Esophagus muscularis mucosa (tissue), 4 donors: Measurements from ENCODE around the gene DOLK. TPM values are rescaled to one million over a fixed set of nuclear protein-coding genes. Genes with fewer than 3 reads are reported as not detected.

Experiments used
- DNase-seq: peaks from one replicate; pipeline ENCODE4 v3.0.0-alpha.2; 2017; ENCODE audit errors: extremely low spot score
- H3K27ac ChIP-seq, 4 donors: fragments of 200-600 bp; sonication (generic); replicated peaks in 1 of 4; 1 replicate in 3 of 4; 2 replicates in 1 of 4; pipeline ENCODE4 v1.5.1; 2016 to 2019; ENCODE audit warnings: mild to moderate bottlenecking in 1 of 4
- H3K27me3 ChIP-seq, 4 donors: fragments of 200-600 bp; sonication (generic); one replicate each; pipeline versions ENCODE4 v1.5.1 to v1.6.0; 2016 to 2019
- H3K36me3 ChIP-seq, 4 donors: fragments of 200-600 bp; sonication (generic); one replicate each; pipeline ENCODE4 v1.5.1; 2016 to 2019
- H3K4me1 ChIP-seq, 4 donors: fragments of 200-600 bp; sonication (generic); one replicate each; pipeline ENCODE4 v1.5.1; 2016 to 2019
- H3K4me3 ChIP-seq, 4 donors: fragments of 200-600 bp; sonication (generic); 1 replicate in 2 of 4; 2 replicates in 2 of 4; pipeline ENCODE4 v1.5.1; 2016 to 2019; ENCODE audit warnings: mild to moderate bottlenecking in 4 of 4, moderate library complexity in 1 of 4
- H3K9me3 ChIP-seq, 4 donors: fragments of 200-600 bp; sonication (generic); 1 replicate in 3 of 4; 2 replicates in 1 of 4; pipeline ENCODE4 v1.5.1; 2016 to 2019
- CTCF ChIP-seq, 3 experiments: fragments of 200-600 bp in 2 of 3; fragments of 450-650 bp in 1 of 3; sonication (generic) in 2 of 3; IDR thresholded peaks; one replicate each; pipeline ENCODE4 v1.5.1; 2017 to 2019; ENCODE audit warnings: antibody characterized with exemption in 3 of 3, mild to moderate bottlenecking in 2 of 3, moderate library complexity in 1 of 3
- EP300 ChIP-seq: sonication (generic); formaldehyde crosslinking; IDR thresholded peaks from one replicate; pipeline ENCODE4 v1.6.1; 2017; ENCODE audit warnings: antibody characterized with exemption
- POLR2A ChIP-seq: fragments of 450-650 bp; IDR thresholded peaks from one replicate; pipeline ENCODE4 v1.6.1; 2017; ENCODE audit warnings: antibody characterized with exemption, moderate library complexity, mild to moderate bottlenecking, low read depth
- POLR2AphosphoS5 ChIP-seq, 2 donors: sonication (generic); formaldehyde crosslinking; IDR thresholded peaks; one replicate each; pipeline ENCODE4 v1.6.1; 2017; ENCODE audit warnings: antibody characterized with exemption in 2 of 2
- WGBS: methylation state at CpG from one replicate; pipeline ENCODE4 v1.1.5; 2018; 5-methylcytosine and 5-hydroxymethylcytosine counted together
- intact Hi-C: fragments of 100-400 bp; cut with DNase I; formaldehyde crosslinking; loops from one replicate; pipeline ENCODE4 v1.15.1; 2023
- total RNA-seq, 4 donors: library from RNA; depleted of rRNA; stranded (reverse); fragments of >200 nt; gene quantifications; one replicate each; pipeline versions ENCODE4 v1.1.0 to v1.2.1, GENCODE V29; 2016

The DOLK gene
- total RNA-seq, 4 donors from 2014 or later: 10.4 to 20.7 (median 14.1) TPM

DNA sequence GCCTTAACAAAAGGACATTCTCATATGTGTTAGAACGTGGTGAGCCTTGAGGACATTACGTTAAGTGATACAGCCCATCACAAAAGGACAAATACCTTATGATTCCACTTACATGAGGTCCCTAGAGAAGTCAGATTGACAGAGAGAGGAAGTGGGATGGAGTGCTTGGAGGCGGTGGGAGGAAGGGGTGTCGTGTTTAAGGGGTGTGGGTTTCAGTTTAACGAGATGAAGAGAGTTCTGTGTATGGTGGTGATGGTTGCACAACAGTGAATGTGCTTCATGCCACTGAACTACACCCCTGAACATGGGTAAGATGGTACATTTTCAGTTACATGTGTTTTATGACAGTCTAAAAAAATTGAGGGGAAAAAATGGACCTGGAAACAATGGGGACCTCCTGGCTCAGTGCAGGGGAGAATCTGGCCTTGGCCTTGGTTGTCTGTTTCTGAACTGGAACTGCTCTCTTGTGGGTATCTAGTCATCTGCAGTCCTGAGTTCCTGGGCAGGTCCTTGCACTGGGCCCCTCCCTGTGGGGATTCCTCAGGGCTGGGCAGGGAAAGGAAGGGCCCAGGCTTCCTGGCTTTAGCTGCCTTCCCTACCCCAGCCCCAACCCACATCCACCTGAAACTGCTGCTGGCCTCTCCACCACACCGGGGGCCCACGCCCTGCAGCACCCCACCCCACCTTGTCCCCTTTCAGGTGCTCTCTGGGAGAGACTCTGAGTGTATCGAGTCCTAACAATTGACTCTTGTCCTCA is 47.7 kb downstream of the DOLK start:
- no peaks in the 10 kb centered on the region for H3K27me3 ChIP-seq
- DNase-seq: no peak
- TF ChIP-seq CTCF (IDR thresholded peaks at IDR 0.05) (no peak), EP300 (no peak), POLR2A (no peak), POLR2AphosphoS5 (IDR thresholded peaks at IDR 0.05) (no peak)
- no peaks in the 10 kb centered on the region for H3K9me3 ChIP-seq
- 61% methylated on average over 8 of the region's 8 CpGs for WGBS
- no peak overlapping the region for H3K4me3 ChIP-seq
- intact Hi-C loops: no loop called here
- peaks cover 48 to 54% (median 50%) of the 10 kb centered on the region in 4 donors for H3K4me1 ChIP-seq
- peak overlapping the region; percentile 28 to 55 (median 34) for H3K27ac ChIP-seq
- peaks cover 4 to 71% (median 57%) of the 10 kb centered on the region in 4 donors for H3K36me3 ChIP-seq

DNA sequence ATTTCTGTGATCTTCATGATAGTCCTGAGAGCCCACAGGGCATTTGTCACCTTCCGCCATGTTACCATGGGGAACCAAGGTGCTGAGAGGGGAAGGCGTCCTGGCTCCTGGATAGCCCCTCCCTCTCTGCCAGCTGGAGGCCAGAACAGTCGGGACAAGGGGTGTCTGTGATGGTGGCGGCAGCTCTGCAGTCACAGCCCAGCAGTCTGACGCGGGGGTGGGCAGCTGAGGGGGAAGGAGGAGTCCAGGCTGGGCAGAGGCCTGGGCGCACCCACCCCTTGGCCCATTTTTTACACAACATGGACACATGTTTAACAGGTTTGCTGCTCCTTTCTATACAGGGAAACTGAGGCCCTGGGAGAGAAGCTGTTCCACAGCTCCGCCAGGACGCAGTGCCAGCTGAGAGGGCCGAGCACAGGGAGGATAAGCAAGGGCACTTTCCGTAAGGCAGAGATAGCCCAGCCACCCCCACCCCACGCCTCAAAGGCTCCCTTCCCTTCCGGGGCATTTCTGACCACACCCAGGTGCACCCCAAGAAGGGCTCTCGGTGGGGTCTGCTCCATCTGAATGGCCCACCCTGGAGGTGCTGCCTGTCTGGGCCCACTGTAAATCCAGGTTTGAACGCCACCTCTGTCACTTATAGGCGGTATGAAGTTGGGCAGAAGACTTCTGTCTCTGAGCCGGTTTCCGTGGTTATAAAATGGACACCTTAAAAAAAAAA is 48.4 kb downstream of the DOLK start:
- Histone ChIP-seq H3K36me3 (peaks cover 5 to 79% (median 62%) of the 10 kb centered on the region in 4 donors), H3K27ac (peak overlapping the region; percentile 15 to 55 (median 30)), H3K4me3 (no peak overlapping the region), H3K9me3 (no peaks in the 10 kb centered on the region), H3K27me3 (no peaks in the 10 kb centered on the region), H3K4me1 (peaks cover 46 to 54% (median 49%) of the 10 kb centered on the region in 4 donors)
- TF ChIP-seq POLR2A (no peak), POLR2AphosphoS5 (IDR thresholded peaks at IDR 0.05) (no peak), CTCF (IDR thresholded peaks at IDR 0.05) (no peak), EP300 (no peak)
- WGBS: 75% methylated on average over 8 of the region's 18 CpGs
- intact Hi-C loops: no loop called here
- DNase-seq: no peak

GRCh38 chr9:128898382-128898781 is 49.0 kb downstream of the DOLK start:
- Histone ChIP-seq H3K4me3 (no peak overlapping the region), H3K4me1 (peaks cover 46 to 58% (median 52%) of the 10 kb centered on the region in 4 donors), H3K9me3 (no peaks in the 10 kb centered on the region), H3K36me3 (peaks cover 7 to 85% (median 67%) of the 10 kb centered on the region in 4 donors), H3K27me3 (no peaks in the 10 kb centered on the region), H3K27ac (peak overlapping the region; percentile 15 to 55 (median 30))
- DNase-seq: no peak
- no peak for TF ChIP-seq EP300
- no peak for TF ChIP-seq POLR2AphosphoS5 (IDR thresholded peaks at IDR 0.05)
- TF ChIP-seq POLR2A: no peak
- TF ChIP-seq CTCF (IDR thresholded peaks at IDR 0.05): no peak
- WGBS: 91% methylated on average over 5 of the region's 5 CpGs
- intact Hi-C loops: no loop called here

GRCh38 chr9:128895556-128895955 is 51.8 kb downstream of the DOLK start:
- H3K27ac ChIP-seq: no peak overlapping the region
- no peaks in the 10 kb centered on the region for H3K27me3 ChIP-seq
- peaks cover 7 to 84% (median 63%) of the 10 kb centered on the region in 4 donors for H3K36me3 ChIP-seq
- no peak for DNase-seq
- 61% methylated on average over 4 of the region's 4 CpGs for WGBS
- H3K4me1 ChIP-seq: peaks cover 53 to 63% (median 58%) of the 10 kb centered on the region in 4 donors
- TF ChIP-seq POLR2A (no peak), EP300 (no peak), CTCF (IDR thresholded peaks at IDR 0.05) (no peak), POLR2AphosphoS5 (IDR thresholded peaks at IDR 0.05) (no peak)
- intact Hi-C loops: no loop called here
- no peak overlapping the region for H3K4me3 ChIP-seq
- no peaks in the 10 kb centered on the region for H3K9me3 ChIP-seq

Other genes starting within 250 kb of the DOLK start
- 1 to 10 TPM; 4.0 to 10.0 (median 7.6) TPM for gene PKN3, start 245.1 kb downstream of the DOLK start, total RNA-seq
- 10 to 100 TPM; 23.3 to 35.7 (median 29.8) TPM for gene ZDHHC12, start 223.5 kb downstream of the DOLK start, total RNA-seq
- 100 to 1,000 TPM in 1 of 4 donors, 10 to 100 TPM in 3; 56.5 to 114 (median 79.4) TPM for gene ZER1, start 175.7 kb downstream of the DOLK start, total RNA-seq
- 10 to 100 TPM; 12.4 to 20.8 (median 16.1) TPM for gene TBC1D13, start 160.3 kb downstream of the DOLK start, total RNA-seq
- gene ENDOG, start 129.1 kb downstream of the DOLK start, total RNA-seq: 10 to 100 TPM; 21.4 to 44.5 (median 37.5) TPM
- gene SPOUT1, start 117.8 kb downstream of the DOLK start, total RNA-seq: 10 to 100 TPM; 15.3 to 36.5 (median 19.8) TPM
- gene KYAT1, start 65.7 kb downstream of the DOLK start, total RNA-seq: 1 to 10 TPM; 4.3 to 8.4 (median 6.2) TPM
- 10 to 100 TPM; 39.5 to 94.2 (median 55.6) TPM for gene LRRC8A, start 65.5 kb downstream of the DOLK start, total RNA-seq
- gene PHYHD1, start 26.6 kb downstream of the DOLK start, total RNA-seq: 10 to 100 TPM; 10.4 to 22.3 (median 12.0) TPM
- gene NUP188, start 96 bp upstream of the DOLK start, total RNA-seq: 10 to 100 TPM; 22.9 to 34.0 (median 29.4) TPM
- 10 to 100 TPM; 71.6 to 92.3 (median 88.5) TPM for gene SH3GLB2, start 80.7 kb upstream of the DOLK start, total RNA-seq
- 10 to 100 TPM; 23.9 to 44.2 (median 32.1) TPM for gene MIGA2, start 89.0 kb upstream of the DOLK start, total RNA-seq
- 1 to 10 TPM; 3.0 to 5.5 (median 4.3) TPM for gene DOLPP1, start 133.5 kb upstream of the DOLK start, total RNA-seq
- 100 to 1,000 TPM in 2 of 4 donors, 10 to 100 TPM in 2; 73.9 to 117 (median 92.2) TPM for gene CRAT, start 163.2 kb upstream of the DOLK start, total RNA-seq
- gene PTPA, start 163.8 kb upstream of the DOLK start, total RNA-seq: 10 to 100 TPM; 57.7 to 91.9 (median 77.4) TPM
- gene IER5L, start 230.7 kb upstream of the DOLK start, total RNA-seq: 10 to 100 TPM in 3 of 4 donors, 1 to 10 TPM in 1; 5.0 to 24.2 (median 12.9) TPM